Glomerular endothelial cell (primary cell): ENCODE data around the gene CEP57L1. TPM values are rescaled to one million over a fixed set of nuclear protein-coding genes. Genes with fewer than 3 reads are reported as not detected.

ENCODE experiments used
- DNase-seq: peaks from one replicate; pipeline ENCODE4 v3.0.0-alpha.2; 2011; ENCODE audit warnings: low read depth, low spot score; ENCODE audit errors: extremely low read depth
- total RNA-seq: library from RNA; depleted of rRNA; stranded (reverse); fragments of >200 nt; gene quantifications from 2 replicates; pipeline ENCODE4 v1.2.3, GENCODE V29; 2015

CEP57L1 gene
- 17.3 and 17.5 TPM in 2 replicates for total RNA-seq

DNA sequence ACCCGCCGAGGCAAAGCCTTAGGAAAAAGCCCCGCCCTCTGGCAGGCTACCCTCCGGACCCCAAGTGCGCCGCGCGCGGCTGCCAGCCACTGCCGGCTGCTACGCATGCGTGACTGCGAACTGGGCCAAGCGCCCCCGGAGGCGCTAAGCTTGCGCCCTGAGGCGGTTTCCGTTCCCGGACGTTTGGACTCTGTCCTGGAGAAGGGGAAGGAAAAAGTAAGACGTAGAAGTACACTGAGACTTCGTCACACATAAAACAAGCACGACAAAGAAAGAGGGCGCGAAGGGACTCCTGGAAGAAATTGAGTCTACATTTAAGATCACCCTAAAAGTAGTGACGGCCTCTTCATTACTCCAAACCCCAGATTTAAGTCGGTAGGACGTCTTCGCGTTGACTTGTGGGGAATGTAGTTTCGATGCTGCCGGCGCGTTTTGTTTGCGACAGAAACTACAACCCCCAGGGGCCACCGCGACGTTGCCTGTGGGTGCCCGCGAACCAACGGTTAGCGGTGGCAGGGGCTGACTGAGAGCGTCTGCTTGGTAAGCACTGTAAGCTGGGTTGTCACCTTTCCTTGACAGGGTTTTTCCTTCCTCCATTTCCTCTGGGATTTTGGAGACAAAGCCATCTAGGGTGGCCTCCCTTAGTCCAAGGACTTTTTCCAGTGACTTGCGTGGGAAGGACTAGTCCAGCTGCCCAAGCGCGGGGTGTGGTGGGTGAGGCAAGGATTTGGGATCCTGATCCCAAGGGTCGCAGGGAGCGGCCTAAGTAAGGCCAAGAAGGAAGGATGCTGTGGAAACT lies at the start of gene CEP57L1:
Gene CEP57L1 (plus strand): TSS at position 472 of the 799 bp plus-strand sequence. CDS start 49,715 bp downstream, outside the sequence.
- peak; percentile 87 for DNase-seq

DNA sequence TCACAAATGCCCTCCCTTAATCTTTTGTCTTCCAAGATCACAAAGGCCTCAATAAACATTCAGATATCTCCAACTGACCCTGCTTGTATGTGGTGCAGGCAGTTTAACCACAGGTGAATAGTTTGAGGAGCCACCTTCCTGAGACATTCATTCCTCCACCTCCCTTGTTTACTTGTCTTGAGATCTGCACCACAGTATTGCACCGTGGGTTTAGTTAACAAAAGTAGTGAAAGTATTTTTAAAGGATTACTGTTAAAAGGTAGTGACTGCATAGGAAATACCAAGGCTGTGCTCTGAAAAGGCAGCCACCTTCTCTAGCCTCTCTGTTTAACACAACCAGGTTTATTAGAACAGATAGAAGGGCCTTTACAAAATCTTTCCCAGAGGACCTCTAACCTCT lies 47.1 kb upstream of the CEP57L1 start:
- DNase-seq = no peak

DNA sequence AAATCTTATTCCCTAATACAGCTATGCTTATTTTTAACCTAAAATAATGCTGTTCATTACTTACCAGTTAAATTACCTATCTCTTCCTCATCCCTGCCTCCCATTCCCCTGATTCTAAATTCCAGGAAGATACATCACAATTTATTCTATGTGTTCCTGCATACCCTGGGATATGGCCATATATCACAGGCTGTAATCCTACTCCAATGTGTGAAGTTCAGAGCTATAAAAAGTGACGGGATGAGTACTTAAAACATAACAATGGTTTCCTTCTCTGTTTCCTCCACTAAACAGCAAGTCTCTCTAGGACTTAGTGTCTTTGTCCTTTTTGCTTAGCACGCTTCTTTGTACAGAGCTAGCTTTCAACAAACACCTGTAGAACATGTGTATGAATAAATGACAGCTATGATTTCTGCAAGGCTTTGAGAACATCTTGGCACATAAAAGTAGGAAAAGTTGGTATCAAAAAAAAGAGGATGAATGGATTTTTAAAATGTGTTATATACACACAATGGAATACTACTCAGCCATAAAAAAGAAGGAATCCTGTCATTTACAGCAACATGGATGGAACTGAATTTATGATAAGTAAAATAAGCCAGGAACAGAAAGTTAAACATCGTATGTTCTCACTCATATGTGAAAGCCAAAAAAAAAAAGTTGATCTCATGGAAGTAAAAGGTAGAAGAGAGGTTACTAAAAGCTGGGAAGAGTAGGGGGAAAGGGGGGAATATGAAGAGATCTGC lies 46.5 kb upstream of the CEP57L1 start:
- DNase-seq = no peak

DNA sequence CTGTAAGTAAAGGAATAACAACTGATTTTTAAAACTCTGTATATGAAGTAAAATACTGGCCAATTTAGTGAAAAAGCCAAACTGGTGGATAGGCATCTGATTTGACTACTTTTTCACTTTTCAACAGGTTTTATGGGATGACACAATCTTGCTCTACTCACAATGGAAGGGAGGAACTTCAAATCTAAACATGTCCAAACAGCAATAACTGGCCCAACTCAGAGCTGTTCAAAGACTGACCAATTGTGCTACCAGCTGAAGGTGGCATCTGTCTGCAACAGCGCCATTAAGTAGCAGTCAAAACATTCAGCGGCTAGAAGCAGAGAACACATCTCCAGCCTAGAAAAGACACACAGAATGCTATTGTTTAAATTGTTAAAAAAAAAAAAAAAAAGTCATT lies 45.3 kb upstream of the CEP57L1 start:
- no peak for DNase-seq

DNA sequence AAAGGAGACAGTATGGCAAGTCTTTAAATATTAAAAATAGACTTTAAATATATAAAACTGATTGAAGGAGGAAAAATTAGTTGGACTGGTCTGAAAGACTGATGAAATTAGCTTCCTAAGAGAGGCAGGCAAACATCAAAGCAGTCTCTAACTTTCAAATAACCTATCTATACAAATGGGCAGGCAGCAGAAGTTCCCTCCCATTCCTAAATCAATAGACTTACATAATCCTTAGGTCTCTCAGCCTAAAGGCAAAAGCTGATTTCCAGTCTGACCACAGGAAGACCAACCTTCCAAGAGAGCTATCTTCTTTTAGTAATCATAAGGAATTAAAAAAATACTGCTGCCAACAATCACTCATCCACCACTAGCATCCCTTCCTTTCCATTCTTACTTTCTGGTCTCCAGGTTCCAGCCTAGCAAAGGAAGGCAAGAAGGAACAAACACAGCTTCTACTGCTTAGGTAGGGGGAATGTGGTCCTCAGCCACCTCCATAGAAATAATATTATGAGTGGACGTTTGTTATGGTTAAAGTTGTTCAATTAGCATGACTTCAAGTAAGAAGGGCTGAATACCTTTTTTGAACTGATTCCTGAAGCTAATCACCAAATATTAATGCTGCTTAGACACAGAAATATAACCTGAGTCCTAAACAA lies 44.7 kb upstream of the CEP57L1 start:
- no peak for DNase-seq

DNA sequence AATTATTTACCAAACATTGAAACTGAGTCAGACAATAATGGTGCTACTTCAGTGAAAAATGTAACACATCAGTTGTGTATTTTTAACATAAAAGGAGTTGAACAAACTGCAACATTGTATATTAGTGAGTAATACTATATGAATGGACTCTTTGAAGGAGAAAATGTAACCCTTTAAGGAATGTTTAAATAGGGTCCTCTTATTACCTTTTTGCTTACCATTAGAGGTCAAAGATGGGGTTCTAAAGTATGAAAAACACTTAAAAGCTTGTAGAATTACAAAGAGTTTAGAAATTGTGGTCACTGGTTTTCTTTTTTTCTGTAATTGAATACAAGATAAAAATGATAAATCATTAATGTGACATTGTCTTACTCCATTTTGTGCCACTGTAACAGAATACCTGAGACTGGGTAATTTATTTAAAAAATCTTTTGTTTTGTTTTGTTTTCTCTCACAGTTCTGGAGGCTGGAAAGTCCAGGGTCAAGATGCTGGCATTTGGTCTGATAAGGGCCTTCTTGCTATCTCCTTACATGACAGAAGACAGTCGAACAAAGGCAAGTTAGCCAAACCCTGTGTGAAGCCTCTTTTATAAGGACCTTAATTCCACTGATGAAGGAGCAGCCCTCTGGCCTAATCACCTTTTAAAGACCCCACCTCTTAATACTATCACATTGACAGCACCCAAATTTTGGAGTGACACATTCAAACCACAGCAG lies 43.8 kb upstream of the CEP57L1 start:
- no peak for DNase-seq

DNA sequence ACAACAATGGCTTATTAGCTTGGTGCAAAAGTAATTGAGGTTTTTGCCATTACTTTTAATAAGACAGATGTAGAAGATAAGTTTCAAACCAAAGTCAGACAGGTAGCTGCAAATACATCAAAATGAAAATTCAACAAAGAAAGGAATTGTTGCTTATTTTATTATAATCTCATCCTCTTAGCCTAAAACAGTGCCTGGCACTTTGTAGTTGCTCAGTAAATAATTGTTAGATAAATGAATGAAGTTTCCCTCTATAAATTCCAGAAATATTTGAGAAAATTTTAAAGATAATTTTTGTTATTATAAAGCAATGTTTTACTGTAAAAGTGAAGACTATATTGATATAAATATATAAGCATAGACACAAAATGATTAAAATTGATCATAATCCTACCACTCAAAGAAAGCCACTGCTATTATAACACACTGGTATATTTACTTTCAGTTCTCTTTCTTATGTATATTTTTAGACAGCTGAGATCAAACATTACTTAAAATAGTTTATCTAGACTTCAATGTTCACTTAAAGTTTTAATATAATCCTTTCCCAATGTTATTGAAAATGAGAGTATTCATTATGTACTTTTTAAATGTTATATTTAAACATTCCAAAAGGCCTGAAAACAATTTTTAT lies 43.2 kb upstream of the CEP57L1 start:
- DNase-seq = no peak

DNA sequence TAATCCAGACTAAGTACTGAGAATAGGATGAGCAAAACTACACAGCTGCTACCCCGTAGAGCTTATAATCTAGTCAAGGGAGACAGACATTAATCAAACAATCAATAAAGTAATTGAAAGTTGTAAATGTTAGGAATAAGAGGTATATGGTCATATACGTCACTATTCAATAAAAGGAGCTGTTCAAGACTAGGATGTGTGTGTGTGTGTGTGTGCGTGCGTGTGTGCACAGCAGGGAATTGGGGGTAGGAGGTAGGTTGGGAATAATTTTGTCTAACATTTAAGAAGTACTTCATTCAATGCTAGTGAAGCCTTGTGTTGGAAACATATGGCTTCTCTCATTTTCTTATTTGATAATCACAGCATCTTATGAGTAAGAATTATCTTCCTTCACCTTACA lies 42.5 kb upstream of the CEP57L1 start:
- no peak for DNase-seq

DNA sequence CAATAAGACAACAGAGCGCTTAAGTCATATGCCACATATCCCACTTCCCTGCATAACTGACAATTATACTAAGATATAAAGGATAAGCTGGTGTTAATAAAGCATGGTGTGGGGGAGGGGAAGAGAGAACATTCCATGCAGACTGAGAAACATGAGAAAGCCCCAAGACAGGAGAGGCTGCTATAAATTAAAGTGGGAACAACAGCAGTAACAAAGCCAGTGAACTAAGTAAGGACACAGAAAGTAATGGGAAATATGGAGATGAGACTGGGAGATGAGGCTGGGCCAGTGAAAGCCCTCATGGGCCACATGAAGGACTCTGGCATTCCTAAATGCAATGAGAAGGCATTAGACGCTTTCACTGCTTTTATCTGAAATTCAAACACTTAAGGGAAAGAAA lies 42.0 kb upstream of the CEP57L1 start:
- DNase-seq = no peak

DNA sequence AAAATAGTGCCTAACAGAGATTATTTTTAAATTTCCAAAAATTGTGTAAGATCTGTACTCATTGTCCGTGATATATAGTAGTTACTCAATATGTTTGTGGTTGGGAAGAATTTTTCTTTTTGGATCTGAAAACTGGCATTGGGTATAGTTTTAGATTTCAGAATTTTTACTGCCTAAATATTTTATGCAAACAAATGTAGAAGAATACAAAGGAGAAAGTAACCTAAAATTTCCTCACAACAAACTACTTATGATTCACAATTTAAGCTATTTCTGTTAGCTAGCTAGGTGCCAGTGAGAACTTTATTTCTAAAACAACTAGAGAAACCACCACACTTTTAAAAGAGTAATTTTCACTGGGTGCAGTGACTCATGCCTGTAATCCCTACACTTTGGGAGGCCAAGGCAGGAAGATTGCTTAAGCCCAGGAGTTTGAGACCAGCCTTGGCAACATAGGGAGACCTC lies 39.5 kb upstream of the CEP57L1 start:
- no peak for DNase-seq

DNA sequence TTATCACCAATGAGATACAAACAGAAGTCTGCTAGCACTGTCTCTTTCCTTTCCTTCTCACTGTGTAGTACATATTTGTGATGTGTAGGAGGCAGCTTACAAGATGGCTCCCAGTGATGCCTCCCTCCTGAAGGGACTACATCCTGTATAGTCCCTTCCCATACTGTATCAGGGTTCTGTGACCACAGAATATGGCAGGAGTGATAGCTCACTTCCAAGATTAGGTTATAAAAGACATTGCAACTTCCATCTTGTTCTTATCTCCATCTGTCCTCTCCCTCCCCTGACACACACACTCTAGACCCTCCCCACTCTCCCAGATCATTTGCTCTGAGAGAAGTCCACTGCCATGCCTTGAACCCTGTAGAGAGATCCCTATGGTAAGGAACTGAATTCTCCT lies 38.6 kb upstream of the CEP57L1 start:
- DNase-seq = no peak

DNA sequence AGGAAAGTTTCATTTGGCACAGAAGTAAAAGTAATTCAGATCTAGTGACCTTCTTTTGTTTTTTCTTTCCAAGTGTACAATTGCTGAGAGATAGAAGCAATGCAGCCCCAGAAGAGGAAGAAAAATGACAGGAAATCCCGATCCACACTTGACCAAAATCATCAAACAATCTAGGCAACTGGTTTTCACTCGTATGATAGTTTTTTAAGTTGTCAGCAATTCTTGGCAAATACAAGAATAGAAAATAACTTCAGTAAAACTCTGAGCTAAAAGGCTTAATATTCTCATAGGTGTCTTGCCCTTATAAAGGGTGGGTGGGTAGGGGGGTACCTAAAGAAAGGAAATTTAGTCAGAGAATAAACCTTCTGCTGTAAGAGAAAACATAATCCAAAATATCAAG lies 36.7 kb upstream of the CEP57L1 start:
- DNase-seq = no peak

DNA sequence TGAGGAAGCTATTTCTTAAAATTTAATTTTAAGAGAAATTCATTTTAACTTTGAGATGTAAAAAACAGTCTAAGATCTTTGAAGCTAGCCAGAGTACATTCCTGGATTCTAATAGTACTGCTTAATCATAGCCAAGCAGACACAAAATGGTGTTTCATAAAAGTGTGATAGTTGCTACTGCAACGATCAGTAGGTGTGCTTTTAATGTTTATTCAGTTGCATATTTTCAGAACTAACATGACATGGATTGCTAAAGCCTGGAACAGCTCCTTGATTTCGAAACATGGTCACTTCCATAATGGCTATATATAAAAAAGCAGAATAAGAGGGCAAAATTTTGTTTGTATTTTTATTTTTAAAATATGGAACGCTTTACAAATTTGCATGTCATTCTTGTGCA lies 36.2 kb upstream of the CEP57L1 start:
- DNase-seq = no peak

DNA sequence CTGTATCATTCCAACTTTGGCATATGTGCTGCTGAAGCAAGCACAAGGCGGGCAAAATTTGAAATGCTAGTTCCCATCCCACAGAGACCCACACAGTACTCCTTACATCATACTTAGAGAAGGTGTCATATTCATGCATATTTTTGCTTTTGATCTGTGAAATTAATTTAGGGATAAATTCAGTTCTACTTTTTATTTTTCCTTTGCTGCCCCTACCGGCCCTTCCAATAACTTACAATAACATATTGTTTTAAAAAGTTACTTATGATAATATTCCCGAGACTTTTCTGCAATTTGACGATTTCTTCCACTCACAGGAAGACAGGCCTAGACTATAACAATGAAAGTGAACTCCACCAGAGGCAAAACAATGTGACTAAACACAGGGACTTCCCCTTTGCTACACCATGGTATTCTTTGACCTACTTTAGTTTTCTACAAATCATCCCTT lies 35.7 kb upstream of the CEP57L1 start:
- peak; percentile 76 for DNase-seq

DNA sequence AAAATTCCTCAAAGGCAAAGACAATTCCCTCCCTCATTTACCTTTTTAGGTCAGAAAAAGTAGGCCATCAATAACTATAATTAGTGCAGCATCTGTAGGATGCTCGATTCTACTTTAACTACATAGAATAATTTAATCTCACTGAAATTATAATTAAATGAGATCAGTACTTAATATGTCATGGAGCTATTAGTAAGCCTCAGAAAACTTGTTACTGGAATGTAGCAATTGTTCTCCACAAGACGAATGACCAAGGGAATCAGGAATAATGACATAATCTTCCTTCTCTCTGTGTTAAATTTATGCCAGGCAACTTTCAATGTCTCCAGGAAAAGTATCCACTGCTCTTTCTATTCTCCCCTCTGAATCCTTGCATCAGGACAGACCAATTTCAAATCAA lies 34.7 kb upstream of the CEP57L1 start:
- DNase-seq = no peak

DNA sequence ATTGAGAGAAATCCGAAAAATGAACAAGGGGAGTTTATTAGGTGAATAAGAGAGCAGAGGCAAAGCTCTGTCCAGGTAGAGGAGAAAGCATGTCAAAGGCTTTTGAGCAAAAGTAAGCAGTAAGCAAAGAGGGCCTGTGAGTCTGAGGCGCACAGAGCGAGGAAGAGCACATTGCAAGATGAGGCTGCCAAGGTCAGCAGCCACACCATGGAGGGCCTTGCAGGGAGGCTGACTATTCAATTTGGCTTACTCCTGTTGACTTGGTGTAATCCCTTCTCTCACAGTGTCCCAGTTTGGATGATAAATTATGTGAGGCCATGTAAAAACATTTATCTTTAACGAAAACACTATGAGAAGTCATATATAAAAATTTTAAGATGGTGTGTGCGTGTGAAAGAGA lies 33.1 kb upstream of the CEP57L1 start:
- no peak for DNase-seq

DNA sequence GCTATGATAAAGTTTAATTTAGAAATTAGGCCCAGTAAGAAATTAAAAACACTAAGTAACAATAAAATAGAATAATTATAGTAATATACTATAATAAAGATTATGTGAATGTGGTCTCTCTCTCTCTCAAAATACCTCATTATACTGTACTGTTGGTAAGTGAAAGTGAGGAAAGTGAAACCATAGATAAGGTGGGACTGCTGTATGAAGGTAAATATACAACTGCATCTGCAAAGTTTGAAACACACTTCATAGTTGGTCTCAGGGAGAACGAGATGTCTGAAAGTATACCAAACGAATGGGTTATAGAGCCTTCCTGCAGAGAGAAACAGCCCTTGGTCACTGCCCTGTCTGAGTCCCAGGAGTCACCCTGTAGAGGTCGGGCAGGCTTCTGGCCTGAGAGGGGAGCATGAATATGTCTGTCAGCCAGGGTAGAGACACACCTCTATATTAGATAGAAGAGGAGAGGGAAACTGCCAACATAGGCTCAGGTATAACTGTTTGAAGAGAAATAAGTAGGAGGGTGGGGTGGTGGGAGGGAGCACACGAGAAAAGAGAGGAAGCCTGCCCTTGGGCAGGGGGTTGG lies 32.4 kb upstream of the CEP57L1 start:
- DNase-seq = no peak

DNA sequence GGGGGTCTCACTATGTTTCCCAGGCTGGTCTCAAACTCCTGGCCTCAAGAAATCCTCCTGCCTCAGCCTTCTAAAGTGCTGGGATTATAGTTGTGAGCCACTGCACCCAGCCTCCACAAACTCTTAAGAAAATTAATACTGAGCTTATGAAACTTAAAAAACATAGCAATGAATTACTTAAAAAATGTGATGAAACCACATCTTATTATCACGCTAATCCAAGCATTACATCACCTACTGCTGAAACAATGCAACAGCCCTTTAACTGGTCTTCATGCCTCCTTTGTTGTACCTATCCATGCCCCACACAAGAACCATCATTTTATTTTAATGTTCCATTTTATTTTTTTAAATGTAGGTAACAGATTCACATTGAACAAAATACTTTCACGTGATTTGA lies 25.6 kb upstream of the CEP57L1 start:
- DNase-seq = no peak

DNA sequence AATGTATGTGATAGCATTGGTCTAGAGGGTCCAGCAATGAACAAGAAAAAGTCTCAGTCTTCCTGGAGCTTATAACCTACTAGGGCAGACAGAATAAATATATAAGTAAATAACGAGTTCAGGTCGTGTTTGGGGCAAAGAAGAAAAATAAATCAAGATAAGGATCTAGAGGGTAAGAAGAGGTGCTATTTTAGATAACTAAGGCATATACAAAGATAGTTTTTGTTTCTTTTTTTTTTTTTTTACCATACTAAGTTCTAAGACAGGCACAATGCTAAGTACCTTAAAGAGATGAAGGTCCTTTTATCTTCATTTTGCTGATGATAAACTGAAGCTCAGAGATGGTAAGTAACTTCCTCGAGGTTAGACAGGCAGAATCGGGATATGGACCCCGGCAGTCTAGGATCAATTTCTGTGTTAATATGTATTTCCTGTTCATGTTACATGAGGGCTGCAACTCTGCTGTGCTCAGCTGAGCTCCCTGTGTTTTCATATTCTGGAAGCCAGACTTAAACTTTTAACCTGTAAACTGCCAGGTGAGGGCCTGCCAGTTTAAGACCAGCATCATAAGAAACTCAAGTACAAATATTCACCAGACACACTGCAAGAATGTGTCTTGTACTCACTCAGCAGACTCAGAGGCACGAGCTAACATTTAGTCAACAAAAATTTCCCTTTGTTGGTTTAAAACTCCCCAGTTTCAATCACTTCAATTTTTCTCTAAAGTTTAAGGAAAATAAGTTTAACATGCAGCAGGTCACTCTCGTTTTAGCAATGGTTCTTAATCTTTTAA lies 24.0 kb upstream of the CEP57L1 start:
- no peak for DNase-seq
